Neural cell (in vitro differentiated cells): ENCODE results near the gene IL12RB2. TPM values are rescaled to one million over a fixed set of nuclear protein-coding genes. Genes with fewer than 3 reads are reported as not detected.
A peak's percentile ranks its signal among the peaks of the same experiment; 100 is the strongest.

Experiments
- H2AFZ ChIP-seq: fragments of 200-600, 300-800 bp; sonication (generic), shearing (Covaris generic); 2 replicates; pipeline ENCODE4 v1.6.0; 2014; ENCODE audit warnings: low read depth, mild to moderate bottlenecking, antibody characterized with exemption, low read length, moderate library complexity
- H3F3A ChIP-seq: fragments of 200-600 bp; shearing (Covaris generic); 2 replicates; pipeline ENCODE4 v1.6.1; 2016; ENCODE audit warnings: mild to moderate bottlenecking, moderate library complexity, mixed read lengths, antibody characterized with exemption, low read length; ENCODE audit not compliant: insufficient read depth, poor library complexity, severe bottlenecking
- H3K27ac ChIP-seq: fragments of 200-600, 300-800 bp; sonication (generic), shearing (Covaris generic); 2 replicates; pipeline ENCODE4 v1.5.1; 2014; ENCODE audit warnings: mild to moderate bottlenecking, low read length, moderate library complexity
- H3K27me3 ChIP-seq: fragments of 300-800, 200-600 bp; sonication (generic), shearing (Covaris generic); 2 replicates; pipeline ENCODE4 v1.6.0; 2014; ENCODE audit warnings: mild to moderate bottlenecking, low read depth, low read length, moderate library complexity; ENCODE audit not compliant: insufficient read depth
- H3K36me3 ChIP-seq: fragments of 300-800, 200-600 bp; sonication (generic), shearing (Covaris generic); 2 replicates; pipeline ENCODE4 v1.5.1; 2014; ENCODE audit warnings: mild to moderate bottlenecking, antibody characterized with exemption, low read length, moderate library complexity; ENCODE audit not compliant: insufficient read depth
- H3K4me2 ChIP-seq: fragments of 300-800, 200-600 bp; sonication (generic), shearing (Covaris generic); 2 replicates; pipeline ENCODE4 v1.6.0; 2014; ENCODE audit warnings: mild to moderate bottlenecking, low read length
- H3K4me3 ChIP-seq: fragments of 300-800, 200-600 bp; sonication (generic), shearing (Covaris generic); 2 replicates; pipeline ENCODE4 v1.5.1; 2014; ENCODE audit warnings: mild to moderate bottlenecking, low read length, moderate library complexity
- H3K79me2 ChIP-seq: fragments of 200-600 bp; shearing (Covaris generic); replicated peaks from 2 replicates; pipeline ENCODE4 v1.6.0; 2014; ENCODE audit warnings: mild to moderate bottlenecking, low read length, moderate library complexity; ENCODE audit not compliant: insufficient read depth
- H3K9ac ChIP-seq: fragments of 300-800, 200-600 bp; sonication (generic), shearing (Covaris generic); 2 replicates; pipeline ENCODE4 v1.6.1; 2016; ENCODE audit warnings: mild to moderate bottlenecking, low read length, mixed read lengths
- H3K9me2 ChIP-seq: fragments of 200-600 bp; shearing (Covaris generic); 2 replicates; pipeline ENCODE4 v1.6.1; 2016; ENCODE audit warnings: mild to moderate bottlenecking, low read length, mixed read lengths; ENCODE audit not compliant: insufficient read depth
- H3K9me3 ChIP-seq: fragments of 200-600, 300-800 bp; sonication (generic), shearing (Covaris generic); 2 replicates; pipeline ENCODE4 v1.6.1; 2016; ENCODE audit warnings: mild to moderate bottlenecking, mixed run types, low read length, moderate library complexity, mixed read lengths
- H4K20me1 ChIP-seq: fragments of 200-600 bp; shearing (Covaris generic); 2 replicates; pipeline ENCODE4 v1.6.1; 2016; ENCODE audit warnings: mild to moderate bottlenecking, mixed run types; ENCODE audit not compliant: insufficient read depth
- MXI1 ChIP-seq: fragments of 450-650 bp; conservative IDR thresholded peaks from 2 replicates; pipeline ENCODE4 v1.6.1; 2014; ENCODE audit warnings: antibody characterized with exemption, mild to moderate bottlenecking; ENCODE audit not compliant: poor library complexity, severe bottlenecking
- POLR2AphosphoS5 ChIP-seq: IDR thresholded peaks from 2 replicates; pipeline ENCODE4 v1.6.1; 2012
- RAD21 ChIP-seq: fragments of 450-650 bp; conservative IDR thresholded peaks from 2 replicates; pipeline ENCODE4 v1.6.1; 2014; ENCODE audit warnings: antibody characterized with exemption, mild to moderate bottlenecking, moderate library complexity
- SMC3 ChIP-seq: fragments of 450-650 bp; conservative IDR thresholded peaks from 2 replicates; pipeline ENCODE4 v1.6.1; 2014; ENCODE audit warnings: antibody characterized with exemption, mild to moderate bottlenecking, moderate library complexity; ENCODE audit not compliant: poor library complexity
- TAF1 ChIP-seq: IDR thresholded peaks from 2 replicates; pipeline ENCODE4 v1.6.1; 2012; ENCODE audit warnings: low read depth
- polyA plus RNA-seq: library from polyadenylated mRNA; depleted of rRNA; stranded (reverse); fragments of >200 nt; gene quantifications from 2 replicates; pipeline ENCODE4 v1.2.3, GENCODE V29; 2014
- TF ChIP-seq, protein P1 (sequence below): IDR thresholded peaks from 2 replicates; pipeline ENCODE4 v1.6.1; 2012; ENCODE audit warnings: borderline replicate concordance
- TF ChIP-seq, protein P2 (sequence below): fragments of 450-650 bp; IDR thresholded peaks from 2 replicates; pipeline ENCODE4 v1.5.1; 2014; ENCODE audit warnings: antibody characterized with exemption, mild to moderate bottlenecking, moderate library complexity; ENCODE audit not compliant: poor library complexity, severe bottlenecking

IL12RB2 gene
- polyA plus RNA-seq, 1 donor from 2014 or later: not detected

DNA sequence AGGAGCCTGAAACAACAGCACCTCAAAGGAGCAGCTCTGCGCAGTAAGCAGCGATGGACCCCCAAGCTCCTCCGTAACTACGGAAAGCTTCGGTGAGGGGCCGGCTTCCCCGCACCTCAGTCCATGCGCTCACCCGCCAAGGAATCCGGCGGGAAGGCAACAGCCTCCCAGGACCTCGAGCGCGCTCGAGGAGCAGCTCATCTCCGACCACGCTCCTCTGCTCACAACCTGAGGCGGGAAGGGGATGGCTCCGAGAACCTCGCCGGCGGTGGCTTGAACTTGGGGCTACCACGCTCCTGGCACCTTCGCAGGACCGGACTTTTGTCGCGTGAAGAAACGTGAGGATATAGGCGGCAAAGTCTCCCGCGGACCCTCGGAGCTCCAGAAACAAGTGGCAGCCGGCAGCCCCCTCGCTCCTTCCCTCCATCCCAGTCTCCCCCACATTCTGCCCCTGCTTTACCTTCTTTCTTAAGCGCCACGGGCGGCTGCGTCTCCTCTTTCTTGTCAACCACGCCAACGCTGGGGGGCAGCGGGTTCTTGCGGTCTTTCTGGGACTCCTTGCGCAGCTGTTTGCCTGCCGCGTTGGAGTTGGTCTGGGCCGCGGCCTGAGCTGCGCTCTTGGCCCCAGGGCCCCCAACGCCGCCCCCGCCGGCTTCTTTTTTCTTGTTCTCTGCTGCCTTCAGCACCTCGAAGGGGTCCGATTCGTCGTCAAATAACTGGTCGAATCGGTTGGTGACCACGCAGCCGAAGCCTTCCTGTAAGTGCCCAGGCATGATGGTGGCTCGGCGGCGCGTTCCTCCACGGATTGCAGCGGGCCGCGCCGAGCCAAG is 122.1 kb downstream of the IL12RB2 start:
- no peaks in the 10 kb centered on the region for H3K9me3 ChIP-seq
- H3K27ac ChIP-seq: peak overlapping the region; percentile 80
- H3K9ac ChIP-seq: peak overlapping the region; percentile 74
- peak overlapping the region; percentile 72 for H3K4me3 ChIP-seq
- no peaks in the 10 kb centered on the region for H3K27me3 ChIP-seq
- H2AFZ ChIP-seq: peak overlapping the region; percentile 38
- H3F3A ChIP-seq: no peaks in the 10 kb centered on the region
- peak overlapping the region; percentile 87 for H3K4me2 ChIP-seq
- no peak for TF ChIP-seq RAD21
- TF ChIP-seq, protein P1, sequence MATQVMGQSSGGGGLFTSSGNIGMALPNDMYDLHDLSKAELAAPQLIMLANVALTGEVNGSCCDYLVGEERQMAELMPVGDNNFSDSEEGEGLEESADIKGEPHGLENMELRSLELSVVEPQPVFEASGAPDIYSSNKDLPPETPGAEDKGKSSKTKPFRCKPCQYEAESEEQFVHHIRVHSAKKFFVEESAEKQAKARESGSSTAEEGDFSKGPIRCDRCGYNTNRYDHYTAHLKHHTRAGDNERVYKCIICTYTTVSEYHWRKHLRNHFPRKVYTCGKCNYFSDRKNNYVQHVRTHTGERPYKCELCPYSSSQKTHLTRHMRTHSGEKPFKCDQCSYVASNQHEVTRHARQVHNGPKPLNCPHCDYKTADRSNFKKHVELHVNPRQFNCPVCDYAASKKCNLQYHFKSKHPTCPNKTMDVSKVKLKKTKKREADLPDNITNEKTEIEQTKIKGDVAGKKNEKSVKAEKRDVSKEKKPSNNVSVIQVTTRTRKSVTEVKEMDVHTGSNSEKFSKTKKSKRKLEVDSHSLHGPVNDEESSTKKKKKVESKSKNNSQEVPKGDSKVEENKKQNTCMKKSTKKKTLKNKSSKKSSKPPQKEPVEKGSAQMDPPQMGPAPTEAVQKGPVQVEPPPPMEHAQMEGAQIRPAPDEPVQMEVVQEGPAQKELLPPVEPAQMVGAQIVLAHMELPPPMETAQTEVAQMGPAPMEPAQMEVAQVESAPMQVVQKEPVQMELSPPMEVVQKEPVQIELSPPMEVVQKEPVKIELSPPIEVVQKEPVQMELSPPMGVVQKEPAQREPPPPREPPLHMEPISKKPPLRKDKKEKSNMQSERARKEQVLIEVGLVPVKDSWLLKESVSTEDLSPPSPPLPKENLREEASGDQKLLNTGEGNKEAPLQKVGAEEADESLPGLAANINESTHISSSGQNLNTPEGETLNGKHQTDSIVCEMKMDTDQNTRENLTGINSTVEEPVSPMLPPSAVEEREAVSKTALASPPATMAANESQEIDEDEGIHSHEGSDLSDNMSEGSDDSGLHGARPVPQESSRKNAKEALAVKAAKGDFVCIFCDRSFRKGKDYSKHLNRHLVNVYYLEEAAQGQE: peak; percentile 82
- no peaks in the 10 kb centered on the region for H3K9me2 ChIP-seq
- H3K36me3 ChIP-seq: peaks cover 8% of the 10 kb centered on the region
- H3K79me2 ChIP-seq: peaks cover 48% of the 10 kb centered on the region
- peaks cover 35% of the 10 kb centered on the region for H4K20me1 ChIP-seq

DNA sequence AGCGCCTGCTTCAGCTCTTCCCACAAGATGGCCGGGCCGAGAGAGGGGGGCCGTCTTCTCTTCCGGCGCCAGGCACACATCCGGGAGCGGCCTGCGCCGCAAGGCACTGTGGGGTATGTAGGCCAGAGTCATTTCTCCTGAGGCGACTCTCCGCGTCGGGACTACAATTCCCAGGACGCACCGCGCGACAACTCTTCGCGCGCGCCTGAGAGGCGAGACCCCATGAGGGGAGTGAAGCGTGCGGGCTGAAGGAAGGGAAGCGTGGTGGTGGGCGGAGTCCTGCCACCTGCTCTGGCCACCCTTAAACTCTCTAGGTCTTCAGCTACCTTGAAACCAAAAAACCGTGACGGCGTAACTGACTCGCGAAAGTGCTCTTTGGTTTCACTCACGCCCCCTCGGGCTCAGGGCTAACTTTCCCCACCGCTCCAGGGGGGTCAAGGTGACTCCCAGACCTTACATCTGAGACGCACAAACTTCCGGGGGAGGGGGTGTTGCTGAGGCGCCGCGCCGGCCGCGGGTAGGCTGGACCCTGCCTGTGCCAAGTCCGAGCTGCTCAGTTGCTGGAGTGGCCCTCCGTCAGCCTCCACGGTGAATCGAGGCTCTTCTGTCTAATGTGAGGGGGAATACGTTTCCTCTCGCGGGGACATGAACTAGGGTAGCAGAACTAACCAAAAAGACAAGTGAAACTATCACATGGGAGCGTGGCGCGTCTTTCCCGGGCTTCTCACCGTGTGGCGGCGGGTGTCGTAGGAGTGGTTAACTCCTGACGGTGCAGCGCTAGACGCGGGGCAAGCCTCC is 122.9 kb downstream of the IL12RB2 start, which contains the start of gene SERBP1:
Gene SERBP1 (minus strand): TSS at position 45 of the 798 bp plus-strand sequence. CDS start 102 bp downstream, outside the sequence.
- peak within 1 kb of the TSS; percentile 82 for H2AFZ ChIP-seq
- H3K4me2 ChIP-seq: peak within 1 kb of the TSS; percentile 87
- H3F3A ChIP-seq: no peaks in the 10 kb centered on the region
- H3K27ac ChIP-seq: peak within 1 kb of the TSS; percentile 80
- H3K79me2 ChIP-seq: peaks cover 40% of the 10 kb centered on the region
- TF ChIP-seq, protein P1: no peak
- TF ChIP-seq POLR2AphosphoS5 (peak; percentile 84), TAF1 (peak; percentile 61), MXI1 (peak; percentile 99), SMC3 (peak; percentile 15)
- TF ChIP-seq, protein P2, sequence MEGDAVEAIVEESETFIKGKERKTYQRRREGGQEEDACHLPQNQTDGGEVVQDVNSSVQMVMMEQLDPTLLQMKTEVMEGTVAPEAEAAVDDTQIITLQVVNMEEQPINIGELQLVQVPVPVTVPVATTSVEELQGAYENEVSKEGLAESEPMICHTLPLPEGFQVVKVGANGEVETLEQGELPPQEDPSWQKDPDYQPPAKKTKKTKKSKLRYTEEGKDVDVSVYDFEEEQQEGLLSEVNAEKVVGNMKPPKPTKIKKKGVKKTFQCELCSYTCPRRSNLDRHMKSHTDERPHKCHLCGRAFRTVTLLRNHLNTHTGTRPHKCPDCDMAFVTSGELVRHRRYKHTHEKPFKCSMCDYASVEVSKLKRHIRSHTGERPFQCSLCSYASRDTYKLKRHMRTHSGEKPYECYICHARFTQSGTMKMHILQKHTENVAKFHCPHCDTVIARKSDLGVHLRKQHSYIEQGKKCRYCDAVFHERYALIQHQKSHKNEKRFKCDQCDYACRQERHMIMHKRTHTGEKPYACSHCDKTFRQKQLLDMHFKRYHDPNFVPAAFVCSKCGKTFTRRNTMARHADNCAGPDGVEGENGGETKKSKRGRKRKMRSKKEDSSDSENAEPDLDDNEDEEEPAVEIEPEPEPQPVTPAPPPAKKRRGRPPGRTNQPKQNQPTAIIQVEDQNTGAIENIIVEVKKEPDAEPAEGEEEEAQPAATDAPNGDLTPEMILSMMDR: no peak
- H3K9me2 ChIP-seq: no peaks in the 10 kb centered on the region
- H3K27me3 ChIP-seq: no peaks in the 10 kb centered on the region
- H3K9ac ChIP-seq: peak within 1 kb of the TSS; percentile 74
- peaks cover 4% of the 10 kb centered on the region for H3K36me3 ChIP-seq
- peaks cover 32% of the 10 kb centered on the region for H4K20me1 ChIP-seq
- peak within 1 kb of the TSS; percentile 72 for H3K4me3 ChIP-seq
- H3K9me3 ChIP-seq: no peaks in the 10 kb centered on the region
